HG02798 (cell line): ENCODE data around the gene ROR1.
"Not testable (repeated sequence)": the region's sequence is repeated elsewhere in the genome, so short reads cannot be mapped to it uniquely, and the experiment has no call there.

Experiments
- ATAC-seq: cut with Tn5 transposase; IDR thresholded peaks from one replicate; pipeline ENCODE4 v1.9.1; 2021; ENCODE audit warnings: mild to moderate bottlenecking; ENCODE audit not compliant: unreplicated experiment, poor library complexity

ROR1 gene

DNA sequence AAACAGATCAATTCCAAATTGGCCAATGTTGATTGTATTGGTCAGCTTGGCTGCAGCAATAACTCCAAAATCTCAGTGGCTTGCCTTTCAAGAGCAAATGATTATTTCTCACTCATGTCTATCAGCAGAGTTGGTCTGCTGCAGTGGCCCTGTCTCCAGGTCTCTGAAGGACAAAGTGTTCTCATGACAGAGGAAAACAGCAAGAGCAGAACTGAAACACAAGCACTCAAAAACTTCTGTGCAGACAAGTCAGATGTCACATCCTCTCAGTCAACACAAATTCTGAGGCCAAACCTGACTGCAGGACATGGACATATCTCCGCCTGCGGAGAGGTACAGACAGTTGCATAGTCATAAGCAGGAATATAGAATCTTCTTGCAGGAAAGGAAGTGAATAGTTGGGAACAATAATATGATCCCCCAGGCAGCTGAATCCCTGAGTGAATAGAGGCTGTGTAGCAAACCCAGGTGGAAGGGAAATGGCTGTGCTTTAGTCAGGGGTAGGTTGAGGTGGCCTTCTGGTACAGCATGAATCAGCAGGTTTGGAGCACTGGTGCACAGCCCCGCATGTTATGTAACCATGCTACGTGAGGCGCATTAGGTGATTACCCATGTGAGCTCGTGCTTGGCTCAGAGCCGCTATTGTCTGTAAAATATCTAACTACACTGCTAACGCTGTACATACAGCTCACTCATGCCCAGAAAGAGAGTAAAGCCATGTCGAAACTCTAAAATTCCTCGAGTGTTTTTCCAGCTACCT is 412.5 kb downstream of the ROR1 start:
- no peak for ATAC-seq

DNA sequence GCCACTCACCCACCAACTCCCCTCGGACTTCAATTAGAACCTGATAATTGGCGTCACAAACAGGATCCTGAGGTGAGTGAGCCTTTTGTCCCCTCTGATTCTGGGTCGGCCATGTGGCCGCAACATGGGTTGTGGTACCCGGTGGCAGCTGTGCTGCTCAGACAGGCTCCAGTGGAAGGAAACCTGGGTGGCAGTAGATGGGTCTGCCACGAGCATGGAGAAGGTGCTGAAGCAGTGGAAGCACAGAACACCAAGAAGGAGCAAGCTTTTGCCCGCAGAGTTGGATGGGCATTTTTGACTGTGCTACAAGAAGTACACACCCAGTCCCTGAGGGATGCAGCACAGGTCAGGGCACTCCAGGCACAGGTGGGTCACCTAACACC is 413.1 kb downstream of the ROR1 start:
- ATAC-seq, result no peak

DNA sequence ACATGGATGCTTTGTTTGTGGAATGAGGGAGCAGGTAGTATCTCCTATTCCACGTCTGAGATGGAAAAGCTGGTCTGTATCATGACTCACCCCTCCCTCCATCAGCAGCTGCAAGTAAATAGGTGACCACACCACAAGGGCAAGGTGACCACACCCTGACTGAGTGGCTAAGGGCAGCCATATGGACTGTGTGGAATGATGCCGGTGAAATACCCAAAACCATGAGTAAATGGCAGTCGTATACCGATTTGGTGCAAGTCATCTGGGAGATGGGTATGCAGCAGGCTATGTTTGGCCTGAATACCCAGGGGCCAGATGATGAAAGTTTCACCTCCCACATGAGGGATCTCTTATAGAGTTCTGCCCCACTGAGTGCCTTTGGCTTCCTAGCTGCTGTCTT is 413.8 kb downstream of the ROR1 start:
- no peak for ATAC-seq

DNA sequence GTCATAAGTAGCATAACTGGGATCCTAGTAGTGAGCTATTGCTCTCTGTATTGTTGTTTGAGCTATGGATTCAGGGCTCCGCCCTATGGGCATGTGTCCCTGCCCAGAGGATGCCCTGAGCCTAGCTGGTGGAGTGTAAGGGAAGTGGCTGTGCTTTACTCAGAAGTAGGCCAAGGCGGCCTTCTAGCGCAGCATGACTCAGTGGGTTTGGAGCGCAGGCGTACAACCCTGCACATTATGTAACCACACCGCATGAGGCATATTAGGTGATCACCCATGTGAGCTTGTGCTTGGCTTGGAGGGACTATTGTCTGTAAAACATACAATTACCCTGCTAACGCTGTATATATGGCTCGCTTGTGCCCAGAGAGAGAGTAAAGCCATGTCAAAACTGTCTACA is 418.5 kb downstream of the ROR1 start:
- no peak for ATAC-seq

DNA sequence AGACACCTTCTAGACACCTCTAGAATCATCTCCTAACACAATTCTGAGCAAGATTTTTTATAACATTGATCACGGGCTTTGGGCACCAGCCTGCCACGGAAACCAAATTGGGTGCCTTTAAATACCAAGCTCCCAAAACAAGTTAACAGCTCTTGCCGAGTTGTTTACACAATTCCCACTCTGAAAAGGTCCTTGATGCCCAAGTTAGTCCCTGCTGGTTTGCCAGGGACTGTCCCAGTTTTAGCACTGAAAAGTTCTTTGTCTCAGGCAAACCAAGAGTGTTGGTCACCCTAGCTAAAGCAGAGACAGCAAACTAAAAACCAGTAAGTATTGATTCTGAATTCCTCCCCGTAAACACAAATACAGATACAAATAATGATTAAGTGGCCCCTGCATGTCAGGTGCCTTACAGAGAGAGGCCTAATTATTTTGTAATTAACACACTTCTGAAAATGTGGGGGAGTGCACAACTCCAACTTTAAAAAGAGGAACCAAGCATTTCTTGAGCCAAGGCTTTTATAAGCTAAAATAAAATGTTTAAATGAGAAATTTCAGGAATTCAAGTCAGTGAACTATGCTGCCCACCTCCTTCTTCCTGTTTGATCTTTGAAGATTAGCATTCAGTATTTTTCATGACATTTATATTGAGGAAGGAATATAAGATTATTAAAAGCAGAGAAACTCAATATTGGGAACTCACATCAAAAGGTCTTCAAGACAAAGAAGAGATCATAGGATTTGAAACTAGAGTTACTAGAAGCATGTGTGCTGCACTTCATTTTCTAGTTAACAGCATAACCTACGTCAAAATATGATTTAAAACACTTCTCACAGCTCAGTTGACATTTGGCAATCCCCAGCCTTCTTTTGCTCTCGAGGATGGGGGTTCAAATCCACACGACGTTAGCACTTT is 420.6 kb downstream of the ROR1 start:
- ATAC-seq, result no peak

DNA sequence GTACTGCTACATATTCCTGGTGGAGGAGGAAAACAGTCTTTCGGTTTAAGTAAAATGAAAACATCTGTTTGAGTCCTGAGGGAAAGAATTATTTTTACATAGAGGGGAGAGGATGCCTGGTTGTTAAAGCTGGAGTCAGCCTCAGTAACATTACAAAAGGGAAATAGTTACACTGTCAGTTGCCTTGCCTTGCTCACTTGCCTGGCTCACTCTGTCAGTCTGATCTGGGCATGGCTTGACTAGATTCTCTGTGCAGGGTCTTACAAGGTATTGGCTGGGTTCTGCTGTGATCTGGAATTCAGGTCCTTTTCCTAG is 421.2 kb downstream of the ROR1 start:
- ATAC-seq, result no peak

DNA sequence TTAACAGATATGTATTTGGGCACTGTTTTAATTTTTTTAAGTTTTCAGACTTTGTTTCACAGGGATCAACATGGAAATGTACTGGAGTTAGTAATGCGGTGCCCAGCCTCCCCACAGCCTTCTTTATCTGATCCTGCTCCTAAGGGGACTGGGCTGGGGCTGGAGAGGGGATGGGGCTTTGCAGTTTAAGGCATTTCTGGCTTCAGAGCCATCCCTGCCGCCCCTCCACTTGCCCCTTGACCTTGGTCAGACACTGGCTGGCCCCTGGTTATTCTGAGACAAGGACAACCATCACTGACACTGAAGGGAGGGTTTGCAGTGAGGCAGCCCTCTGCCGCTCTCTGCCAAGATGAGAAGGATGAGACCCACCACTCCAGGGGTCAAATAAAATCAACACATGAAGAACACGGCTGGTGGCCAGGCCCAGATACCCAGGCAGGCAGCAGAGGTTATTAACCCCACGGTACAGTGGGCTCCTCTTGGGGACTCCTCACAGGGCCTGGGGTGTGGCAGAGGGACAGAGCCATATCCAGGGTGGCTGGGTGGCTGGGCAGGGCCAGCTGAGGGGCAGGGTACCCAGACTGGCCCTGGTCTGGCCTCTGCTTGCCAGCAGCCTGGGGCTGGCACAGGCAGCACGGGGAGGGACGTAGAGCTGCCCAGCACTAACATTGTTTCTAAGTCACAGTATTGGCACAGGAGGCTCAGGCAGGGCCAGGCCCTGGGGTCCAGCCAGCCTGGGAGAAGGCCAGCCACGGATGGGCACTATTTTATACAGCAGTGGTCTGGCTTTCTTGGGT is 422.5 kb downstream of the ROR1 start:
- no peak for ATAC-seq

DNA sequence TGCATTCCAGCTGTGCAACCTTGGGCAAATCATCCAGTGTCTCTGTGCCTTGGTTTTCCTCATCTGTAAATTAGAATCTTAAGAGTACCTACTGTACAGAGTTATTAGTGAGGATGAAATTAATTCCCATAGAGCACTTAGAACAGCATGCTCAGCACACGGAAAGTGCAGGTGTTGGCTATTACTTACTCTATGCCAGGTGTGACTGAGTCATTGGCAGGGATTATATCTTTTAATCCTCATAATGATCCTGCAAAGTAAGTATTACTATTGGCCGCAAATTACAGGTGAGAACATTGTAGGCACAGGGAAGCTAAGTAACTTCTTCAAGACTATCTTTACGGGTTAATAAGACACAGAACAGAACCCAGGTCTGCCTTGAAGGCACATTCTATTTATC is 423.3 kb downstream of the ROR1 start:
- no peak for ATAC-seq

DNA sequence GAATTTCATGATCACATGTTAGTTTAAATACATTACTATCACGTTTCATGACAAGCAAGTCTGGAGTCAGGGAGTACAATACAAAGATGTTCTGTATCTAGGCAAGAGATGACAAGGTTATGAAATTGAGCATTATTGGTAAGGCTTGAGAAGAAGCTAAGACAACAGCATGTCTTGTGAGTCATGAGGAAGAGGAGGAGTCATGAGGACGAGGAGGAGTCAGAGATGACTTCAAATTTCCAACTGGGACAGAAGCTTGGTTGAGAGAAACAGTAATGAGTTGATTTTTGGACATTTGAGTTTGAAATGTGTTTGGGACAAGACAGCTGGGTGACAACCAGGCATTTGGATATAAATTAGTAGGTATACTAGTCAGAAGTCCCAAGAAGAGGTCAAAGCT is 425.3 kb downstream of the ROR1 start:
- ATAC-seq, result no peak

DNA sequence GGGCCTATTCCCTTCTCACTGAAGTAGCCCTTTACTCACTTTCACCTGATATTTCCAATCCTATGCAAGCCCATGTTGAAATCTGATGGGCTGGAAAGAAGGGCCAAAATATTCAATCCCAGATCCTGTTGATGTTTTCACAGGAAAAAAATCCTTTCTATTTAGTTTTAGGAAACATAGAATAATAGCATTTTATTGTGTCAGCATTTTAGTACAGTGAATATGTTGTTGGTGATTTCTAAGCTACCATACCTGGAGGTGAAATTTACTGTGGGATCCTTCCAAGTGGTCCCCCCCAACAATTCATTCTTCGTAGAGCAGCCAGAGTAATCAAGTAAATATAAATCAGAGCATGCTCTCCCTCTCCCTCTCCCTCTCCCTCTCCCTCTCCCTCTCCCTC is 426.2 kb downstream of the ROR1 start:
- ATAC-seq, result no peak

DNA sequence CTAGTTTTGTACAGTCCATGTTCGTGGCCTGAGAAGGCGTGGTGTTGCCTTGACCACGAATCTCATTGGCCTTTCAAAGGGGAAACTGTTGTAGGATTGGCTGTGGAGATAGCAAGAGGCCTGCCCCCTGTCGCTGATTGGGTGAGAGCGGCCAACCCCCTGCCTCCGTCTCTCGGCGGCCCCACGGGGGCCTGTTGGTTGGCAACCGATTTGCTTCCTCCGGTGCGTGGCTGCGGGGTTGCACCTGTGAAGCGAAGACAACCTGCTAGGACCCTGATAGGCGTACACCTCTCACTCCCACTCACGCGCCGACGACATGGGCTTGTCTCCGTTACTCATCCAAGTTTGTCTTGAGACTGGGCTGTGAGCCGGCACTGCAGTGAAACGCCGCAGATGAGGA is 429.6 kb downstream of the ROR1 start, which contains the start of gene UBE2U:
TSS of gene UBE2U (plus strand) at position 204 of the 400 bp plus-strand sequence. CDS start 428 bp downstream, outside the sequence.
- no peak for ATAC-seq

DNA sequence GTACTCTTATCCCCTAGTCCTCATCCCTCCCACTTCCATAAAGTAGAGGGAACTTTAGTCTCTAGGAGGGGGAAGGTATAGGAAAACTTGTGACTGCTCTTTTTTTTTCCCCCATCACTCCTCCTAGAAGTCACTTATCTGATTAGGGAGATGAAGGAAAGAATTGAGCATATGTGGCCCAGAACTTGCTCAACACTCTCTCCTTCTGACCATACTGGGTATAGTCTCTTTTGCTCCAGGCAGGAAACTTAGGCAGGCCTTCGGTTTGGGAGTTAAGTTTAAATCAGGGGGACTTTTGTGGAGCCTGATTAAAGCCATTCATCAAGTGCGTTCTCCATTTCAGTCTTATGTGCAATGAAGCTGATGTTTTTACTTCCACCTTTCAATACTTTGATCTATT is 435.4 kb downstream of the ROR1 start:
- no peak for ATAC-seq

DNA sequence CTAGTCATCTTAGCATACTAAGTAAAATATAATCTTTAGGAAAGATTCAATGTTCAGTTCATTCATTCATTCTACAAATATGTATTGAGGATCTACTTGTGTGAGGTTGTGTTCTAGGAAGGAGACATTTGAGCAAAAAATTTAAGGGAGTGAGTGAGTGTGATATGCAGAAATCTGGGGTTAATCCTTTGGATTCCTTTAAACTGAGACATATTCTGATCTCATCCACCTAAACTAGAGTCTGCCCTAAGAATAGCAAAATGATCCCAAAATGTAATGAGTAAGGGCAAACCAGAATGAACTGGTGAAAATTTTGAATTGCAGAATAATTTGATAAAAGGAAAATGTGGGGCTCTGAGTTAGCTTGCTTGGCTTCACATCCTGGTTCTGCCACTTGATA is 438.2 kb downstream of the ROR1 start:
- ATAC-seq, result no peak

DNA sequence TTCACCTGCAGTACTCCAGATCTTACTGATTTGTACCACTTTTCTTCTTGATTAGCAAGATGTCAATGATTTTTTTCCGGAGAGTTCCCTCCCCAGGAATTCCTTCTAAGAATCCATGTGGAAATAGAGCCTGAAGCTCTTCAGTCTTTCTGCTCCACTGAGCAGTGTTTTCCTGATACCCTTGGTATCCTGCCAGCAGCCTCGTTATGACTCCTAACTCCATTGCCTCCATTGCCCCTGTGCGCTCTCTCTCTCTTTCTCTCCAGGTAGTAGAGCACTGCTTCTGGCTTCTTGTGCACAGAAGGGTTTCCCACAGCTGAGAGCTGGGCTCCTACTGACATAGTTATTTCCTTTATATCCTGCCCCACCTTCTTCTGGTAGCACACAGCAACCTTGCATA is 441.8 kb downstream of the ROR1 start:
- ATAC-seq, result no peak

DNA sequence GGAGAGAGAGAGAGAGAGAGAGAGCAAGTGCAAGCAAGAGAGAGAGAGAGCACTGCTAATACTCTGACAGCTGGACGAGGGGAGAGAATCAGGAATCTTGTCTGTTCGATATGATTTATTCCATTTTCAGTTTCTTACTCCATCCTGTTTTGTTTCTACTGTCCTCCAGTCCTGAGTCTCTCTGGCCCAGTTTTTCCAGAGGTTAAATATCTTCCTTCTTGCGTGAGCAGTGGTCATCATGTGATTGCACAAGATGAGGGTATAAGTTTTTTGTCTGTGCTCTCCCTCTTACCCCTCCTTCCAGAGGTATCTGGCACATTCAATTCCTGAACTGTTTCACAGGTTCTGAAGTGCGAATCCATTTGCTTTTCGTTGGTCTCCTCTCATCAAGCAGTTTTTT is 446.4 kb downstream of the ROR1 start:
- no peak for ATAC-seq

DNA sequence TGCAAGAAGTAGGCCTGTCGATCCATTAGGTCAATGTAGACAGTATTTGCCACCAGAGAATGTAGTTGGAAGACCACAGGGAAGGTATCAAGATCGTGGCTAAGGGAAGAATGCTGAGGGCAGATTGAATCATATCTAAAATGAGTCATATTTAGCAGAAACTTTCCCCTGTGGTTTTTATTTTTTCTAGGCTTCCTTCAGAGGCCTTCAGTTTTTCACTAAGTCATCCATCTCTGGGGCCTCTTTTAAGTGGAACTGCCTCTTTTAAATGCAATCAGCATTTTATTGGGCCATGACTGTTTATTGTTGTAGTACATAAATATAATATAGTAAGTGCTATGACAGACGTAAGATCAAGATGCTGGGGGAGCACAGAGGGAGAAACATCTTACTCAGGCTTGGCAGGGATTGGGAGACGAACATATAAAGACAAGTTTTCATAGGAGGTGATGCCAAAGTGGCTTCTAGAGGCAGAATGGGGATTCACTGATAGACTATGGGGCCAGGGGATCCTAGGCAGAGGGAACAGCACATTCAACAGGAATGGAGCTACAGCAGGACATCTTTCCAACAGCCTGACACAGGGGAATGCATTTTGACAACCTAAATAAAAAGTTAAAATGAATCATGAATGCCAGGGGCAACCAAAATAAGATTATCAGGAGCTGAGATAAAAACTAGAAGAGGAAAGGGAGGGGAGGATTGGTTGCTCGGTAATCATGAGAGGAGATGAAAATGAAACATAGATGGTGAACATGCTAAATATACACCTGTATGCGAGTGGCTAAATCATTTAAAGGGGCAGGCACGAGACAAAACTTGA is 449.7 kb downstream of the ROR1 start:
- peak; percentile 60 for ATAC-seq

DNA sequence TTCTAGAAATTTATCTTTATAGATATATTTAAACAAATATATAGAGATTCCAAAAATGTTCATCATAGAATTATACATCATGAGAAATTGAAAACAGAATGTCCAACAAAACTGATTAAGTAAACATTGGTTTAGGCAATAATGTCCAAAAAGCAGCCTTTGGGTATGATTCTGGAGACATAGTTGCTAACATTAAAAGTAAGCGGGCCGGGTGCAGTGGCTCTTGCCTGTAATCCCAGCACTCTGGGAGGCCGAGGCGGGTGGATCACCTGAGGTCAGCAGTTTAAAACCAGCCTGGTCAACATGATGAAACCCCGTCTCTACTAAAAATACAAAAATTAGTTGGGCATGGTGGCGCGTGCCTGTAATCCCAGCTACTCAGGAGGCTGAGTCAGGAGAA is 450.4 kb downstream of the ROR1 start:
- ATAC-seq, result not testable (repeated sequence)

DNA sequence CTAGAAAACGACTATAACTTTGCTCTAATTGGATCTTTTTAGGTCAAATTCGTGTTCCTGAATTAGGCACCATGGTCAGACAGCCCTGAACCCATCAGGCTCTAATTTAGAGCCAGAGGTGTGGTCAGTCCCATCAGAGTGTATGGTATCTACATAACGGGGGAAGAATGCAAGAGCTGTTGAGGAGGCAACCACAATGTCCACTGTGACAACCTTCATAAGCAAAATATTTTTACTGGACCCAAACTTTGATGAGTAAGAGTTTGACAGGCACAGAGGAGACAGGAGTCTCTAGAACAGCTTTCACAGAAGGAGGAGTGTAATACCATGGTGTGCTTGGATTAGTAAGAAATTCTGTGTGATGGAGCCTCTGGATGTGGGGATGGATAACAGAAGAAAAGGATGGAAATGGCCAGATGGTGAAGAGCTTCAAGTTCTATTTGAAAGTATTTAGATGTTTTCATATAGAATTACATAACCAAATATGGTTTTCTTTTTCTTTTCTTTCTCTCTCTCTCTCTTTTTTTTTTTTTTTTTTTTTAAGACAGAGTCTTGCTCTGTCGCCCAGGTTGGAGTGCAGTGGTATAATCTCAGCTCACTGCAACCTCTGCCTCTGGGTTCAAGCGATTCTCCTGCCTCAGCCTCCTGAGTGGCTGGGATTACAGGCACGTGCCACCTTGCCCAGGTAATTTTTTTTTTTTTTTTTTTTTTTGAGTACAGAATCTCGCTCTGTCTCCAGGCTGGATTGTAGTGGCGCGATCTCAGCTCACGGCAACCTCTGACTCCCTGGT is 454.5 kb downstream of the ROR1 start:
- no peak for ATAC-seq

DNA sequence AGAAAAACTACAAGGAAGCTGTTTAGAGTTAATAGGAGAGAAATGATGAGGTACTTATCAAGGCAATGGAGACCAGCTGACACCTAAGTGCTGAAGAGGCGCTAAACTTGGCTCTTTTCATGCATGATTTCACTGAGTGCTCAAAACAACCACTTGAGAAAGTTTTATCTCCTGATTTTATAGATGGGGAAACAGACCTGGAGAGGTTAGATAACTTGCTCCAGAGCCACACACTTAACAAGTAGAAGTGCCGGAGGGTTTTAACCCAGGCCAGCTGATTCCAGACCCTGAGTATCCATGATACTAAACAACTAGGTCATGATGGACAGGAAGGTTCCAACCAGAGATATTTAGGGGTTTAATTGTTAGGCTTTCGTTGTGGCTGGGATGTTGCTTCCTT is 455.5 kb downstream of the ROR1 start:
- ATAC-seq, result no peak
